GM21390 (cell line): ENCODE data around the gene ACOT7.
"Not testable (repeated sequence)": the region's sequence is repeated elsewhere in the genome, so short reads cannot be mapped to it uniquely, and the experiment has no call there.

Source experiments
- ATAC-seq: cut with Tn5 transposase; IDR thresholded peaks from one replicate; pipeline ENCODE4 v1.9.1; 2021; ENCODE audit not compliant: unreplicated experiment

ACOT7 gene

GRCh38 chr1:6401673-6402072 is 8.1 kb upstream of the ACOT7 start:
- ATAC-seq = no peak

- ATAC-seq = no peak
Measured at GRCh38 chr1:6399294-6399693, 5.7 kb upstream of the ACOT7 start.

GRCh38 chr1:6397844-6398441 is 4.4 kb upstream of the ACOT7 start:
- no peak for ATAC-seq

- ATAC-seq = no peak
Measured at GRCh38 chr1:6396998-6397397, 3.4 kb upstream of the ACOT7 start.

- not testable (repeated sequence) for ATAC-seq
Measured at GRCh38 chr1:6395781-6396244, 2.2 kb upstream of the ACOT7 start.

- not testable (repeated sequence) for ATAC-seq
Measured at GRCh38 chr1:6395130-6395529, 1.6 kb upstream of the ACOT7 start.

GRCh38 chr1:6392809-6393399 is 663 bp downstream of the ACOT7 start:
- ATAC-seq = peak; percentile 23

GRCh38 chr1:6391951-6392808 is 1.4 kb downstream of the ACOT7 start:
- ATAC-seq = no peak

- ATAC-seq = no peak
Measured at GRCh38 chr1:6389971-6390370, 3.6 kb downstream of the ACOT7 start.

GRCh38 chr1:6386371-6386949 is 7.1 kb downstream of the ACOT7 start:
- ATAC-seq = no peak

GRCh38 chr1:6385488-6386191 is 7.9 kb downstream of the ACOT7 start:
- no peak for ATAC-seq

GRCh38 chr1:6384962-6385361 is 8.6 kb downstream of the ACOT7 start:
- no peak for ATAC-seq

GRCh38 chr1:6384135-6384534 is 9.4 kb downstream of the ACOT7 start:
- ATAC-seq = no peak

- no peak for ATAC-seq
Measured at GRCh38 chr1:6380037-6380436, 13.5 kb downstream of the ACOT7 start.

- ATAC-seq = no peak
Measured at GRCh38 chr1:6378096-6378746, 15.3 kb downstream of the ACOT7 start.

- ATAC-seq = no peak
Measured at GRCh38 chr1:6373961-6374720, 19.4 kb downstream of the ACOT7 start.

- not testable (repeated sequence) for ATAC-seq
Measured at GRCh38 chr1:6372236-6372635, 21.3 kb downstream of the ACOT7 start.

- ATAC-seq = no peak
Measured at GRCh38 chr1:6370006-6370405, 23.6 kb downstream of the ACOT7 start.

GRCh38 chr1:6367381-6368012 is 26.1 kb downstream of the ACOT7 start:
- no peak for ATAC-seq
